ENCODE measurements around the gene SUSD4. TPM values are rescaled to one million over a fixed set of nuclear protein-coding genes. Genes with fewer than 3 reads are reported as not detected.

Gene SUSD4
- total and polyA plus RNA-seq, 2 of the 8 experiments (the other 6 are each of a cell fraction or from before 2014, with no cell fraction given), result 3.9 to 5.2 TPM

GRCh38 chr1:223340637-223341036 lies 23.3 kb downstream of the SUSD4 start (continued):
- TF ChIP-seq POU5F1 (IDR thresholded peaks at IDR 0.05; ENCODE audit: low read depth, low read length), result no peak
- TF ChIP-seq SAP30 (IDR thresholded peaks at IDR 0.05; ENCODE audit: insufficient read depth, insufficient replicate concordance, low read length), result no peak
- no peak for TF ChIP-seq E2F6 (IDR thresholded peaks at IDR 0.05)
- TF ChIP-seq BACH1 (IDR thresholded peaks at IDR 0.05; ENCODE audit: low read length), result no peak
- no peak for TF ChIP-seq NRF1 (IDR thresholded peaks at IDR 0.05; ENCODE audit: low read depth, low read length)
- TF ChIP-seq BCL11A (IDR thresholded peaks at IDR 0.05; ENCODE audit: low read depth in 2 of 2, low read length in 2 of 2), result no peak
- no peak for TF ChIP-seq HDAC2 (IDR thresholded peaks at IDR 0.05; ENCODE audit: borderline replicate concordance in 1 of 2, low read depth in 2 of 2, low read length in 2 of 2)

Data from H1 (cell line).